Hepatocyte (in vitro differentiated cells): Measurements from ENCODE around the gene KIAA0513. TPM values are rescaled to one million over a fixed set of nuclear protein-coding genes. Genes with fewer than 3 reads are reported as not detected.

Experiments used
- DNase-seq: peaks from one replicate; pipeline ENCODE4 v3.0.0-alpha.2; 2016; ENCODE audit warnings: low spot score
- H2AFZ ChIP-seq: fragments of 200-600 bp; sonication (generic); 2 replicates; pipeline ENCODE4 v1.6.0; 2016; ENCODE audit warnings: antibody characterized with exemption, mild to moderate bottlenecking
- H3K27ac ChIP-seq: fragments of 200-600 bp; sonication (generic); 2 replicates; pipeline ENCODE4 v1.5.1; 2016; ENCODE audit warnings: mild to moderate bottlenecking
- H3K27me3 ChIP-seq: fragments of 200-600 bp; sonication (generic); 2 replicates; pipeline ENCODE4 v1.6.1; 2016
- H3K36me3 ChIP-seq: fragments of 200-600 bp; sonication (generic); replicated peaks from 2 replicates; pipeline ENCODE4 v1.5.1; 2016; ENCODE audit warnings: low read depth; ENCODE audit not compliant: insufficient read depth
- H3K4me1 ChIP-seq: fragments of 200-600 bp; sonication (generic); 2 replicates; pipeline ENCODE4 v1.5.1; 2016; ENCODE audit warnings: mild to moderate bottlenecking, moderate library complexity; ENCODE audit not compliant: insufficient read depth
- H3K4me2 ChIP-seq: fragments of 200-600 bp; sonication (generic); 2 replicates; pipeline ENCODE4 v1.6.0; 2016
- H3K4me3 ChIP-seq: fragments of 200-600 bp; sonication (generic); 2 replicates; pipeline ENCODE4 v1.5.1; 2016; ENCODE audit warnings: mild to moderate bottlenecking
- H3K79me2 ChIP-seq: fragments of 200-600 bp; sonication (generic); 2 replicates; pipeline ENCODE4 v1.6.0; 2017; ENCODE audit warnings: mild to moderate bottlenecking
- H3K9me2 ChIP-seq: fragments of 200-600 bp; sonication (generic); replicated peaks from 2 replicates; pipeline ENCODE4 v1.6.0; 2017; ENCODE audit warnings: mild to moderate bottlenecking; ENCODE audit not compliant: insufficient read depth
- H3K9me3 ChIP-seq: fragments of 200-600 bp; sonication (generic); 2 replicates; pipeline ENCODE4 v1.5.1; 2016; ENCODE audit warnings: low read depth, mild to moderate bottlenecking
- H4K20me1 ChIP-seq: fragments of 200-600 bp; sonication (generic); 2 replicates; pipeline ENCODE4 v1.6.0; 2016; ENCODE audit warnings: mild to moderate bottlenecking; ENCODE audit not compliant: insufficient read depth, poor library complexity, severe bottlenecking
- CTCF ChIP-seq: fragments of 200-600 bp; sonication (generic); IDR thresholded peaks from 2 replicates; pipeline ENCODE4 v1.5.1; 2016; ENCODE audit warnings: antibody characterized with exemption, mild to moderate bottlenecking; ENCODE audit not compliant: poor library complexity
- EZH2 ChIP-seq: fragments of 200-600 bp; sonication (generic); IDR thresholded peaks from 2 replicates; pipeline ENCODE4 v1.6.1; 2016; ENCODE audit warnings: antibody characterized with exemption, mild to moderate bottlenecking, borderline replicate concordance
- EZH2phosphoT487 ChIP-seq: fragments of 200-600 bp; sonication (generic); IDR thresholded peaks from one replicate; pipeline ENCODE4 v1.6.1; 2018; ENCODE audit warnings: antibody characterized with exemption, mild to moderate bottlenecking, low read depth, moderate library complexity; ENCODE audit not compliant: unreplicated experiment, severe bottlenecking
- WGBS: methylation state at CpG from one replicate; pipeline ENCODE4 v1.1.6; 2016; ENCODE audit warnings: low lambda C conversion rate; ENCODE audit errors: missing lambda C conversion rate; 5-methylcytosine and 5-hydroxymethylcytosine counted together
- polyA plus RNA-seq: library from polyadenylated mRNA; unstranded; fragments of >200 nt; fragmentation: Nextera tagmentation; extraction: Ambion mirVana; gene quantifications from 2 replicates; pipeline ENCODE4 v1.2.1, GENCODE V29; 2016
- total RNA-seq: library from RNA; depleted of rRNA; stranded (reverse); fragments of >200 nt; gene quantifications from 2 replicates; pipeline ENCODE4 v1.2.3, GENCODE V29; 2014

Gene KIAA0513
- total and polyA plus RNA-seq, 2 experiments from 2014 or later, result 10.1 to 14.9 TPM

GRCh38 chr16:85098565-85098964 is 71.0 kb downstream of the KIAA0513 start:
- H3K27me3 ChIP-seq, result no peaks in the 10 kb centered on the region
- no peak overlapping the region for H2AFZ ChIP-seq
- no peak overlapping the region for H3K4me3 ChIP-seq
- H4K20me1 ChIP-seq, result no peaks in the 10 kb centered on the region
- no peak for TF ChIP-seq EZH2phosphoT487
- no peak for TF ChIP-seq CTCF
- TF ChIP-seq EZH2, result no peak
- no peak overlapping the region for H3K4me2 ChIP-seq
- no peaks in the 10 kb centered on the region for H3K36me3 ChIP-seq
- WGBS, result 81% methylated on average over 10 of the region's 10 CpGs
- H3K9me3 ChIP-seq, result no peaks in the 10 kb centered on the region
- H3K9me2 ChIP-seq, result no peaks in the 10 kb centered on the region
- H3K27ac ChIP-seq, result no peak overlapping the region
- no peak for DNase-seq
- no peaks in the 10 kb centered on the region for H3K79me2 ChIP-seq
- no peaks in the 10 kb centered on the region for H3K4me1 ChIP-seq

- Histone ChIP-seq H3K27me3 (no peaks in the 10 kb centered on the region), H3K27ac (no peak overlapping the region), H3K4me2 (no peak overlapping the region), H3K36me3 (no peaks in the 10 kb centered on the region), H2AFZ (no peak overlapping the region), H3K9me2 (no peaks in the 10 kb centered on the region), H4K20me1 (no peaks in the 10 kb centered on the region), H3K4me1 (no peaks in the 10 kb centered on the region), H3K79me2 (no peaks in the 10 kb centered on the region), H3K4me3 (no peak overlapping the region), H3K9me3 (no peaks in the 10 kb centered on the region)
- WGBS, result 92% methylated on average over 10 of the region's 10 CpGs
- no peak for TF ChIP-seq CTCF
- TF ChIP-seq EZH2, result no peak
- TF ChIP-seq EZH2phosphoT487, result no peak
- DNase-seq, result no peak
Observed at GRCh38 chr16:85100265-85100664, 72.7 kb downstream of the KIAA0513 start.

- H3K4me3 ChIP-seq, result no peak overlapping the region
- H3K36me3 ChIP-seq, result no peaks in the 10 kb centered on the region
- no peaks in the 10 kb centered on the region for H3K27me3 ChIP-seq
- no peak for DNase-seq
- no peaks in the 10 kb centered on the region for H3K4me1 ChIP-seq
- no peaks in the 10 kb centered on the region for H3K9me3 ChIP-seq
- H3K4me2 ChIP-seq, result no peak overlapping the region
- WGBS, result 91% methylated on average over 11 of the region's 11 CpGs
- H3K9me2 ChIP-seq, result no peaks in the 10 kb centered on the region
- H3K79me2 ChIP-seq, result no peaks in the 10 kb centered on the region
- H4K20me1 ChIP-seq, result no peaks in the 10 kb centered on the region
- TF ChIP-seq EZH2phosphoT487 (no peak), CTCF (no peak), EZH2 (no peak)
- H3K27ac ChIP-seq, result no peak overlapping the region
- no peak overlapping the region for H2AFZ ChIP-seq
Observed at GRCh38 chr16:85101956-85102630, 74.5 kb downstream of the KIAA0513 start.
